Activated gamma-delta T cell treated with Interleukin-2 at 50 U/mL for 16 hours (primary cell): ENCODE data around the gene CAMK1D.

Experiments used
- DNase-seq: peaks from one replicate; pipeline ENCODE4 v3.0.0-alpha.2; 2020

The CAMK1D gene

GRCh38 chr10:12405342-12406320, 56.3 kb downstream of the CAMK1D start:
- DNase-seq = no peak

- DNase-seq = no peak
These were observed 57.5 kb downstream of the CAMK1D start for GRCh38 chr10:12406764-12407400.

DNA sequence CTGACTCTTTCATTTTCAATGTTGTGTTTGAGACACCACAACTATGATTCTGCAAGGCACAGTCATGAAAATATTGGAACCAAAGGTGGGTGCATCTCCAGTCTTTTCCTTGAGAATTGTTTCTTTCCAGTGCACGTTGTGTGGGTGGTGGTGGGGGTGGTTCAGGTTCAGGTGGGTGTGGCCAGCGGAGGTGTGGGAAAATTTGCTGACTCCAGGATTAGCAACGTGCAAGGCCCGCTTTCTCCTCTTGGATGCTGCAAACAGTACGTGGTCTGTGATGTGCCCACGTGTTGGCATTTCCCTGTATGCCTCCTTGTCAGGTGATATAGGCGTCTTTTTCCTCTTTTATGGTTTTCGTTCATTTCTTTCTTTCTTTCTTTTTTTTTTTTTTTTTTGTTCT, 59.1 kb downstream of the CAMK1D start:
- DNase-seq = no peak

DNA sequence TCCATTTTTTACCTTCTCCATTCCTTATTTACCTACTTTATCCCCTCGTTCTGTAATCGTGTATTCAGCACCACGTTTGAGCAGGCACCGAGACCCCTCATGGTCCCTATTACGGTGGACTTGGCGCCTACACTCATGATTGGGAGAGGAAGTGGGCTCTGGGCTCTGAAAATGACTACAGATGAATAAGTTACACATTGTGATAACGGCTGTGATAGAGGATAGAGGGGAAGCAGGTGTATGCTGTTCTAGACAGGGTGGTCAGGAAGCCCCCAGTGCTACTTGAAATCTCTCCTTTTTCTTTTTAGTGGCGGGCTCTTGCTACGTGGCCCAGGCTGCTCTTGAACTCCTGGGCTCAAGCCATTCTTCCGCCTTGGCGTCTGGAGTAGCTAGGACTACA, 59.8 kb downstream of the CAMK1D start:
- DNase-seq = no peak

DNA sequence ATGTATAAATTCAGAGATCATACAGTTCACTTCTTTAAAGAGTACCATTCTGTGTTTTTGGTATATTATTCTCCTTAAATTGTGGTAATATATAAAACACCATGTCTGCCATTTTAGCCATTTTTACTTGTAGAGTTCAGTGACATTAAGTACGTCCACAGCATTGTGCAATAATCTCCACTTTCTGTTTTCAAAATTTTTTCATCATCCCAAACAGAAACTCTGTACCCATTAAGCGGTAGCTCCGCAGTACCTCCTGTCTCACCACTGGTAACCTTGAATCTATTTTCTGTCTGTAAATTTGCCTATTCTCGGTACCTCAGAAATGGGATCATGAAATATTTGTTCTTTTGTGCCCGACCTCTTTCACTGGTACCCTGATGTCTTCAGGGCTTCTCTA, 60.3 kb downstream of the CAMK1D start:
- DNase-seq = no peak

GRCh38 chr10:12412666-12413368, 63.5 kb downstream of the CAMK1D start:
- DNase-seq = no peak

DNA sequence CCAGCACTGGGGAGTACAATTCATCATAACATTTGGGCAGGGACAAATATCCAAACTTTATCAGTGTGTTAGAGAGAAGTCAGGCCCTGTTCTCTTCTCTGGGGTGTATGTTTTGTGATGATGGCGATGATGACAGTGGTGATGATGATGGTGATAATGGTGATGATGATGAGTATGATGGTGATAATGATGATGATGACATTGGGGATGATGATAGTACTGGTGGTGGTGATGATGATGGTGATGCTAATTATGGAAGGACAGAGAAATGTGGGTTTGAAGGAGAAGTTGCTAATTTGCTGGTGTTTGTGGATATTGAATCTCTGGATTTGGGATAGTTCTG, 64.0 kb downstream of the CAMK1D start:
- DNase-seq = no peak

- no peak for DNase-seq
These were observed 65.1 kb downstream of the CAMK1D start for GRCh38 chr10:12414278-12414989.

- no peak for DNase-seq
These were observed 67.2 kb downstream of the CAMK1D start for GRCh38 chr10:12416344-12417050.

GRCh38 chr10:12417331-12417730, 68.0 kb downstream of the CAMK1D start:
- DNase-seq = no peak

DNA sequence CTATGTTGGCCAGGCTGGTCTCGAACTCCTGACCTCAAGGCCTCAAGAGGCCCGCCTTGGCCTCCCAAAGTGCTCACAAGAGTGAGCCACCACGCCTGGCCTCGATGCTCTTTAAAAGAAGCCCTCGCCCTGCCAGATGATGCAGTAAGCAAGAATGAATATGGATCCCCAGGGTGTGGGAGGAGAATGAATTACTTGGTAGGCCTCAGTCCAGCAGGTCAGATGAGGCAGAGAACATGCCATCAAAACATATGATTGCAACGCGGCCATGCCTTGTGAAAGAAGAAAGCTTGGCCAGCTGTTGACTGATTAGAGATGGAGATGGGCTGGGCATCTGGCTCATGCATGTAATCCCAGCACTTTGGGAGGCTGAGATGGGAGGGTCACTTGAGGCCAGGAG, 68.7 kb downstream of the CAMK1D start:
- DNase-seq = no peak

DNA sequence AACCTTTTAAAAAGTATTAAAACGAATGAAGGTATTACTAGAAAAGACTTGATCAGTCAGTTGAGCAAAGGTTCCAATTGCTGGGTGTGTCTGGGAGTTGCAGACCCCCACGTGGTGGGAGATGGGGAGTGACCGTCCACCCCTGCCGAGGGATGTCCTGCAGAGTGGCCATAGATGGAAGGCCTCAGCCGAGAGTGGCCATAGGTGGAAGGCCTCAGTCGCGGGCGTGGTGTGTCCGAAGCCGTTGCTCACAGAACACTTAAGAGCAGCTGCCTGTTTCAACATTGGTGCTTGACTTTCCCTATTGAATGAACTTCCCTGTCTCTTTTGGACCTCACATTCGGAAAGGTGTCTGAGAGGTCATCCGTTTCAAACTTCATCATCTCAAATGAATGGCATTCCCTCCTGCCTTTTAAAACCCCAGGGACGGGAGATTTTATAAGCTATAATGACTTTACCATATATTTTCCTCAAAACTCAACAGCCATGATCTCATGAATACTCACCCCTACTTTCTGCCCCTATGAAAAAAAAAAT, 69.4 kb downstream of the CAMK1D start:
- DNase-seq = no peak

DNA sequence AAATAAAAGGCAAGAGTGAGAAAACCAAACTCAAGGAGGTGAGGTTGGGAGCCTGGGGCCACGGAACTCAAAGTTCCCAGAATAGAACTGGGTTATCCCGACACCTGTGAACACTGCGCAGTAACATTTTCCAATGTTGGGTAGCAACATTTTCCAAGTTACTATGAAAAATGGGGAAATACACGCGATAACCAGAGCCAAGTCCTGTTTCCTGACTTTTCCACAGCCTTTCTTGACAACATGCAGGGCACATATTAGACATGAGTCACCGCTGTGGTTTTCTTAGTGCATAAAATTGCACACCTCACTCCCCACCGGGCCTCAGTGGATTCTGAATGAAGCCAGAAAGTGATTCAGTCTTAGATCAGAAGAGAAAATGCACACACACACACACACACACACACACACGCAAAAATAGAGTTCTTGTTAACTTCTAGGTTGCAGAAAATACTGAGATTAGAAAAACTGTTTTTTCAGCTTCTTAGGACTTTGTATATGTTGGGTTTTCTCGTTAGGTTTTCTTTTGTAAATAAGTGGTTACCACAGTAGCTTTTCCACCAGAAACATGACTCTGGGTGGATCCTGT, 70.0 kb downstream of the CAMK1D start:
- DNase-seq = peak; percentile 43

- DNase-seq = no peak
These were observed 71.3 kb downstream of the CAMK1D start for GRCh38 chr10:12420530-12421120.

DNA sequence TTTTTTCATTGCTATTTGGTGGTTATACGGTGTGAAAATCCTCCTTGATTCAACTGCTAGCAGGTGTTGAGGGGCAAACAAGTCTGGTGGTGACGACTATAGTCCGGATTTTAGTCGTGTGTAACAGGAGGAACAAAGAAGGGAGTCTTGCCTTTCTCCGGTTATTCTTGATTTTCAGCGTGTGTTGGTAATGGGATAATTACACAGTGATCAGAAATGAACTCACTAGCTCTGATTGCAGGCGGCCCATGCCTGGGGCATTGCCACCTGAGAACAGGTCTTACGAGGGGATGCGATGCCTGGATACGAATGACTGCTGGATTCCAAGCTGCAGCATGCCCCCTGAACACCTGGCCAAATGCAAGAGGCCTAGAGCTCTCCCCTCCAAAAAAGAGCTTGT, 72.8 kb downstream of the CAMK1D start:
- DNase-seq = no peak

GRCh38 chr10:12423896-12424295, 74.5 kb downstream of the CAMK1D start:
- DNase-seq = no peak

GRCh38 chr10:12427276-12427675, 77.9 kb downstream of the CAMK1D start:
- DNase-seq = no peak

DNA sequence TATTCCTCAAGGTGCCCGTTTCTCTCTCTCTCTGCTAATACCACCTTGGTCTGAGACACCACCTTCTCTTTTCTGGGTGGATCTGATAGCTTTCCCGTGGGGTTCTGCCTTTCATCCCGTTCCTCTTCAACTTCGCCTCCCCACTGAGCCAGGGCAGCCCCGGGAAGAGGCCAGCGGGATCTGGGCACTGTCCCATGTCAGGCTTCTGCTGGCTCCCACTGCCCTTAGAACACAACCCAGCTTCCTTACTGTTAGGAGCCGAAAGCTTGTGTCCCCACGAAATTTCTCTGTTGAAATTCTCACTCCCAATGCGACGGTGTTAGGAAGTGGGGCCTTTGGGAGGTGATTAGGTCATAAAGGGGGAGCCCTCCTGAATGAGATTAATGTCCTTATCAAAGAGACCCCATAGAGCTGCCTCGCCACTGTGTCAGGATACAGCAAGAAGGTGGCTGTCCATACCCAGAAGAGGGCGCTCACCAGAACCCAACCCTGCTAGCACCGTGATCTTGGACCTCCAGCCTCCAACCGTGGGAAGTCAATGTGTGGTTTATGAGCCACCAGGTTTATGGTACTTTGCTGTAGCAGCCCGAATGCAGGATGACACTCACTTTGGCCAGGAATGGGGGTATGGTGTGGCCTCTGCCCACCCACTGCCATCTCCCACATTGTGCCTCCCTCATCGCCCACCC, 79.2 kb downstream of the CAMK1D start:
- DNase-seq = no peak

GRCh38 chr10:12430406-12430982, 81.1 kb downstream of the CAMK1D start:
- no peak for DNase-seq
